CD4-positive, alpha-beta T cell treated with Interleukin-2 at 100 ng/mL for 4 hours (primary cell): Measurements from ENCODE around the gene COMP.

Experiments
- DNase-seq: peaks from one replicate; pipeline ENCODE4 v3.0.0-alpha.2; 2020; ENCODE audit warnings: low spot score

COMP gene

GRCh38 chr19:18803550-18804138, 12.5 kb upstream of the COMP start:
- no peak for DNase-seq

- DNase-seq: no peak
Observed at GRCh38 chr19:18802354-18802753, 11.2 kb upstream of the COMP start.

GRCh38 chr19:18800636-18801035, 9.5 kb upstream of the COMP start:
- DNase-seq: no peak

DNA sequence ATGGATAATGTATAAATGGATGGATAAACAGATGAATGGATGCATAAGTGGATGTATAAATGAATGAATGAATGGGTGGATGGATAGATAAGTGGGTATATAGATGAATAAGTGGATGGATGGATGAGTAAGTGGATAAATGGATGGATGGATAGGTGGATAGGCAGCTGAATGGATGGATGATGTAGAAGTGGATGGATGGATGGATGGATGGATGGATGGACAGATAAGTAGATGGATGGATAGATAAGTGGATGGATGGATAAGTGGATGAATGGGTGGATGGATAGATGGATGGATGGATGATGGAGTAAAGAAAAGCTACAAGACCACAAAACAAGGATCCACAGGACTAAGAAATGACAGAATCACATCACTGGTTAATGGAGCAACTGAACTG, 9.0 kb upstream of the COMP start:
- no peak for DNase-seq

DNA sequence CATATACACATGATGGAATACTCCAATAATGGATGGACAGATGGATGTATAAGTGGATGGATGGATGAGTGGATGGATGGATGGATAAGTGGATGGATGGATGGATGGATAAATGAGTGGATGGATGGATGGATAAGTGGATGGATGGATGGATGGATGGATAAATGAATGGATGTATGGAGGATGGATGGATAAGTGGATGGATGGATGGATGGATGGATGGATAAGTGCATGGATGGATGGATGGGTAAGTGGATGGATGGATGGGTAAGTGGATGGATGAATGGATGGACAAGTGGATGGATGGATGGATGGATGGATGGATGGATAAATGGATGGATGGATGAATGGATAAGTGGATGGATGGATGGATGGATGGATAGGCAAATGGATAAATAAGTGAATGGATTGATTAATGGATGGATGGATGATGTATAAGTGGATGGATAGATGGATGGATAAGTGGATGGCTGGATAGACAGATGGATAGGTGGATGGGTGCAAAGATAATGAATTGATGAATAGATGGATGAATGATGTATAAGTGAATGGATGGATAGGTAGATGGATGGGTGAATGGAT, 8.4 kb upstream of the COMP start:
- no peak for DNase-seq

DNA sequence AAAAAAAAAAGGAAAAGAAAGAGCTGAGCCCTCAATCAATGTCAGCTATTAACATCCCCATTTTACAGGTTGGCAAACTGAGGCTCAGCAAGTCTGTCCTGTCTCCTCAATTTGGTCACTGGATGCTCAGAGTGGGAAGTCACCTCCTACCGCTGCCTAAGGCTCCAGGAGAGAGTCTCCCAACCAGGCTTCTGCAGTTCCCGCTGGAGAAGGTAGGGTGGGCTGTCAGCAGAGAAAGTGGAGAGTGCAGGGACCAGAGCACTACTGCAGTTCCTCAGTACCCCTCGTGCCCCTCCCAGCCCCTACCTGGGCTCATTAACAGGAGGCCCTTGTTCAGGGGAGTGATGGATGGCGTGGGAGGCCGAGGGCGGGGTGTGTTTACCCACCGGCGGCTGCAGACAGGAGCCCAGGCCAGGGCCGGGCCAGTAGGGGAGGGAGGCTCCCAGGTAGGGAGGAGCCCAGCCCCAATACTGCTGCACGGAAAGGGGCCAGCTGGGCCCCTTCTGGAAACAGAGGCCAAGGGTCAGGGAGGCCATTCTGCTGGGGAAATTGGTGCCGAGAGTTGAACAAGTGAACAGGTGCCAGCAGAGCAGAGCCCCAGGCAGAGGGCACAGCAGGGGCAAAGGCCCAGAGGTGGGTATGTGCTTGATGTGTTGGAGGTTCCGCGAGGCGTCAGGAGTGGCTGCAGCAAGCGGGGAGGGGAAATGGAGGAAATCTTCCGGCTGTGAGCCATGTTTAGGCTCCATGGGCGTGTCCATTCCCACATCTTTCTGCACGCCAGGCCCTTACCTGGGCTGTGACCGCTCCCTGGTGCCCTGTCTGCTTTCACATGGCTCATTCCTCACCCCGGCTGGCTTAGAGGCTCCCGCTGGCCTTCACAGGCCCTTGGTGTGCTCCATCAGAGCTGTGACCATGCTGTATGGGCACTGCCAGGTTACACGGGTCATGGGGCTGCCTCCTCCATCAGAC, 7.6 kb upstream of the COMP start:
- no peak for DNase-seq

- no peak for DNase-seq
Observed at GRCh38 chr19:18796239-18796638, 5.1 kb upstream of the COMP start.

DNA sequence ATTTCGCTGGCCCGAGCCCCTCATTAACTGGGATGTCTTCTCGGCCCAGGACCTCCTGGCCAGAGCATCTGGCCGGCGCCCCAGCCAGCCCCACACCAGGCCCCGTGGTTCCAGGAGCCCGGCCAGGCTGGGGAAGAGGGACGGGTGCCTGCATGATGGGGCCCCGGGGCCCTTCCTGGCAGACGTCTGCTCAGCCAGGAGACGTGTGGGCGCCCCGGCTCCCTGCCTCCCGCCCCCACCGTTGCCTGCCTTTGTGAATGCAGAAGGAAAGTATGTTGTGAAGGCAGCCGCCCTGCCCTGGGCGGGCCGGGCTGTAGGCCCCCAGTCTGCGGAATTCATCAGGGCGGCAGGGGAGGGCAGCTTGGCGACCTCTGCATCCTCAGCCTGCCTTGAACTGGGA, 4.4 kb upstream of the COMP start:
- no peak for DNase-seq

GRCh38 chr19:18794692-18795091, 3.6 kb upstream of the COMP start:
- DNase-seq: no peak

GRCh38 chr19:18794029-18794313, 2.9 kb upstream of the COMP start:
- no peak for DNase-seq

GRCh38 chr19:18793144-18794028, 2.3 kb upstream of the COMP start:
- no peak for DNase-seq

DNA sequence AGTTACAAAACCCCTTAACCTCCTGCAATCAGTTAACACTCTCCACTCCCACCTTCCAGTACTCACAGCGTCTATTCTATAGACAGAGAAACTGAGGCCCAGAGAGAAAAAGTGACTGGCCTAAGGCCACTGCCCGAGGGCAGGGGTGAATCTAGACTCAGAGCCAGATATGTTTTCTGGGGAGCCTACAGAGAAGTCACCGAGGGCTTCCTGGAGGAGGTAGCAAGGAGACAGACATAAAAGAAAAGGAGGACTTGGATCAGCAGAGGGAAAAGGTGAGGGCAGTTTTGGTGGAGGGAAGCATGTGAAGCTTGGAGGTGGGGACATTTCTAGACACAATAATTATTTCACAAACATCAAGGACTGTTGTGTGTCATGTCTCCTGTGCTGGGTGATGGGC, 1.6 kb upstream of the COMP start:
- DNase-seq: no peak

DNA sequence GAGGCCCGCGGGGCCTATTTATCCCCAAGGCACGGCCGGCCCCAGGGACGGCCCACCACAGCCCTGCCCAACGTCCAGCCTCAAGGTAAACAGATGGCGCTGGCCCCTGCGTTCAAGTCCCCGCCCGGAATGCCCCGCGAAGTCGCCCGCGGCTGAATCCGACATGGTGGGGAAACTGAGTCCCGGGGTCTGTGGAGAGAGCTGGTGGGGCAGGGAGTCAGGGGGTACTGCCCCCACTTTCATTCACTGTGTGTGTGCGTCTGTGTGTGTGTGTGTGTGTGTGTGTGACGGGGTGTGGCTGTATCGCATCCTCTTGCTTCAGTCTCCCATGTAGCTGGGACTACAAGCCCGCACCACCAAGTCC, 192 bp upstream of the COMP start:
- DNase-seq: no peak

DNA sequence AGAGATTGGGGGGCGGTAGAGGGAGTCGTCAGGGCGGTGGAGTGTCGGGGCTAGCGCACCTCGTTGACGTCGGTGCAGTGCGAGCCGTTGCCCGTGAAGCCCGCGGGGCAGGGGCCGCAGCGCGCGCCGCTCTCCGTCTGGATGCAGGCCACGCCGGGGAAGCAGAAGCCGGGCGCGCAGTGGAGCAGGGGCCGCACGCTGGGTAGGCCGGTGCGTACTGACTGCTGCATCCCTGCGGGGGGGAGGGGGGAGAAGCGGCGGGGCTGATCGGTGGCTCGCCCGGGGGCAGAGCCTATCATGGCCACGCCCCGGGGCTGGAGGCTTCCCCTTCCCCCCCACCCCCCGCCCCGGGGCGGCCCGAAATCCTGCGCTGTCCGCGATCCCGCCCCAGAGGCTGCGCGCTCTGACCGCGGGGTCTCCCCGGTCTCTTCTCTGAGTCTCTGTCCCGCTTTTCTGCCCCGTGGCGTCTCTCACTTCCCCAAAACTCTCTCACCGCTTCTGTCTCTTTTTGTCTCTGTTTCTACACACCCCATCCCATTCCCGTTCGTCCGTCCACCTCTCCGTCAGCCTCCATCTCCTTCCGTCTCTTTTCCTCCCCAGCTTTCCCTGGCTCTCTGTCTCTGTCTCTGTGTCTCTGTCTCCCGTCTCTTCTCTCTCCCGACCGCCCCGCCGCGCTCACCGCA, 1.1 kb downstream of the COMP start:
- no peak for DNase-seq

DNA sequence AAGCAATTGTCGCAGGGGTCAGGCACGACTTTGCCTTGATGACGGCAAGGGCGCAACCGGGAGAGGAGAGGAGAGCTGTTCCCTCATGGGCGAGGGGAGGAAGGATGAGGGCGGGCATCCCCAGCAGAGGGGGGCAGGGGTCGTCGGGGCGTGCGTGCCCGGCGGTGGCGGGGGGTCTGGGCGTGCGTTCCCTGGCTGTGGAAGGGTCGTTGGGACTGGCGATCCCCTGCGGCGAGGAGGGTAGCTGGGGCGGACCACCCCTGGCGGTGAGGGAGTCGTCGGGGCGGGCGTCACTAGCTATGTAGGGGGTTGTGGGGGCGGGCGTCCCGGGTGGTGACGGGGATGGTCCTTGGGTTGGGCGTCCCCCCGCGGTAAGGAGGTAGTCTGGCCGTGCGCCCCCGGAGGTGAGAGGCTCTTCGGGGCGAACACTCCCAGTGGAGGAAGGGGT, 1.7 kb downstream of the COMP start:
- no peak for DNase-seq

DNA sequence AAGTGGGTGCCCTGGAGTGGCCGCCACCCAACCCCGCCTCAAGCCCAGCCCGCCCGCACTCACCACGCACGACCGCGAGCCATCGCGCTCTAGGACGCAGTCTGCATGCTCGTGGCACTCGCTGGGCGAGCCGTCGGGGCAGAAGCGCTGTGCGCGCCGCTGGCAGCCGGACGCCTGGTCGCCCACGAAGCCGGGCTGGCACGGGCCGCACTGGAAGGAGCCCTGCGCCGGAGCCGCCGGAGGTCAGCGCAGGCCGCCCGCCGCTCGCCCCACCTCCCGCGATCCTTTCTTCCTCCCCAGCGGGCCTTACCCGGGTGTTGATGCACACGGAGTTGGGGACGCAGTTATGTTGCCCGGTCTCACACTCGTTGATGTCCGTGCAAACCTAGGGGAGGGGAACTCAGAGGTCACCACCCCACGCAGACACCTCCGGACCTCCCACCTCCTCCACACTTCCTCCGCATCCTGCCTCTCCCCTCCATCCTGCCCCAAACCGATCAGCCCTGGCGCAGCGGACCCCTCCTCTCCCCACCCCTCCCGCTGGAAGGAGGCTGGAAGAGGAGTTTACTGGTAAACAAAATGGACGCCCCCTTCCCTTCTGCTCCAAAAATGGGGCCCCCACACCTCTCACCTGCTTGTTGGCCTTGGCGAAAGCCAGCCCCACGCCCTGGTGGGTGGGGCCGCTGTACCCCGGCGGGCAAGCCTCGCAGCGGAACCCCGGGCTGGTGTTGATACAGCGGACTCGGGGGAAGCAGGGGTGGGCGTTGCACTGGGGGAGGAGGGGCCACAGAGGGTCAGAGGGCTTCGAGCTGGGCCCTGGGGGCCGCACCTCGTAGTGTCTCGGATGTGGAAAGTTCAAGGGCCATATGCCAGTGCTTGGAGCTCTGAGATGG, 2.3 kb downstream of the COMP start:
- no peak for DNase-seq

DNA sequence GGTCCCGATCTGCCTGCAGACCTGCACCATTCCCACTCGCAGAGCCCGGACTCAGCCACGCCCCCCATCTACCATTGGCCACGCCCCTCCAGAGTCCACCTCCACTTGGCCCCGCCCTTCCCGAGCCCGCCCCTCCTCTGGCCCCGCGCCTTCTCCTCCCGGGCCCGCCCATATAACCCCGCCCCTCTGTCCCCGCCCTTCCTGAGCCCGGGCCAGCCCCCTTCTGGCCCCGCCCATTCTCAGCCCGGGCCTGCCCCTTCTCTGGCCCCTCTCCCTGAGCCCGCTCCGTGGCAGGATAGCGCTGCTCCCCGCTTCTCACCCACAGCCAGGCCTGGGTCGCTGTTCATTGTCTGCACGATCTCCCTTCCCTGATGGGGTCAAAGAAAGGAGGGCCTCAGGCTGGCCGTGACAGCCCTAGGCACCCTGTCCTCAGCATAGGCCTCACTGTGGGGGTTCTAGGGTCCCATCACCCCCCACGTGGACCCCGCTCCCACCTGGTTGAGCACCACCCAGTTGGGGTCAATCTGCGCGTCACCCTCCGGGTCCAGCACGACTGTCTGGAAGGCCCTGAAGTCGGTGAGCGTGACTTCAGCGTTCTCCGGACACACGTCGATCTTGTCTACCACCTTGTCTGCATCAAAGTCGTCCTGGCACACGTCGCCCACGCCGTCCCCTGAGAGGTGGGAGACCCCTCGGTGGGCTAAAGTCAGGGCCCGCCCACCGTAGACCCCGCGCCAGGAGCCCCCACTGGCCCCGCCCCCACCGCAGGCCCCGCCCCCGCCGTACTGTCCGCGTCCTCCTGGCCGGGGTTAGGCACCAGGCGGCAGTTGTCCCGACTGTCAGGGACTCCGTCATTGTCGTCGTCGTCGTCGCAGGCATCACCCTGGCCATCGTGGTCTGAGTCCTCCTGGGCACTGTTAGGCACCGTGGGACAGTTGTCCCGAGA, 5.7 kb downstream of the COMP start:
- DNase-seq: peak; percentile 39

GRCh38 chr19:18784786-18785120, 6.4 kb downstream of the COMP start:
- DNase-seq: no peak

- no peak for DNase-seq
Observed at GRCh38 chr19:18783958-18784785, 6.9 kb downstream of the COMP start.
